Measurements from ENCODE around the gene ZDHHC11. TPM values are rescaled to one million over a fixed set of nuclear protein-coding genes. Genes with fewer than 3 reads are reported as not detected.

Gene ZDHHC11
- total and polyA plus RNA-seq, 8 donors: 14.6 to 37.1 (median 25.8) TPM

GRCh38 chr5:873328-873727 lies 22.5 kb upstream of the ZDHHC11 start:
- no peak for ATAC-seq
- no peak for TF ChIP-seq CTCF (IDR thresholded peaks at IDR 0.05)
- Histone ChIP-seq H3K36me3 (peaks cover 0 to 100% of the 10 kb centered on the region in 2 donors), H3K4me3 (no peak overlapping the region), H3K27me3 (no peaks in the 10 kb centered on the region), H3K9me3 (no peaks in the 10 kb centered on the region), H3K4me1 (no peaks in the 10 kb centered on the region), H3K27ac (peak overlapping the region in 1 of 2 donors; percentile 37)
- no peak for DNase-seq
- intact Hi-C loops (cut with DNase I): no loop called here

- no peak for TF ChIP-seq CTCF (IDR thresholded peaks at IDR 0.05)
These were observed 21.5 kb upstream of the ZDHHC11 start for GRCh38 chr5:872301-872700.

GRCh38 chr5:871596-872298 lies 21.0 kb upstream of the ZDHHC11 start:
- Histone ChIP-seq H3K9me3 (no peaks in the 10 kb centered on the region), H3K27ac (no peak overlapping the region), H3K27me3 (no peaks in the 10 kb centered on the region), H3K36me3 (peaks cover 0 to 100% of the 10 kb centered on the region in 2 donors), H3K4me1 (no peaks in the 10 kb centered on the region), H3K4me3 (no peak overlapping the region)
- intact Hi-C loops (cut with DNase I): no loop called here
- peak in 1 of 4 donors; percentile 60 for DNase-seq
- ATAC-seq: no peak
- no peak for TF ChIP-seq CTCF (IDR thresholded peaks at IDR 0.05)

More at GRCh38 chr5:872301-872700, 21.5 kb upstream of the ZDHHC11 start:
- DNase-seq (peak in 1 of 4 donors; percentile 63), ATAC-seq (no peak)
- Histone ChIP-seq H3K4me1 (no peaks in the 10 kb centered on the region), H3K9me3 (no peaks in the 10 kb centered on the region), H3K27me3 (no peaks in the 10 kb centered on the region), H3K4me3 (no peak overlapping the region), H3K27ac (peak overlapping the region in 1 of 2 donors; percentile 37), H3K36me3 (peaks cover 0 to 100% of the 10 kb centered on the region in 2 donors)
- intact Hi-C loops (cut with DNase I): no loop called here

GRCh38 chr5:870956-871355 lies 20.2 kb upstream of the ZDHHC11 start:
- no peak for TF ChIP-seq CTCF (IDR thresholded peaks at IDR 0.05)
- no peaks in the 10 kb centered on the region for H3K4me1 ChIP-seq
- ATAC-seq (no peak), DNase-seq (peak in 1 of 4 donors; percentile 20)
- H3K27ac ChIP-seq: no peak overlapping the region
- intact Hi-C loops (cut with DNase I): no loop called here
- peaks cover 0 to 100% of the 10 kb centered on the region in 2 donors for H3K36me3 ChIP-seq
- H3K9me3 ChIP-seq: no peaks in the 10 kb centered on the region
- H3K4me3 ChIP-seq: no peak overlapping the region
- H3K27me3 ChIP-seq: no peaks in the 10 kb centered on the region

- Histone ChIP-seq H3K27me3 (no peaks in the 10 kb centered on the region), H3K9me3 (no peaks in the 10 kb centered on the region), H3K4me3 (no peak overlapping the region), H3K4me1 (no peaks in the 10 kb centered on the region), H3K27ac (no peak overlapping the region), H3K36me3 (peaks cover 0 to 100% of the 10 kb centered on the region in 2 donors)
- intact Hi-C loops (cut with DNase I): no loop called here
- DNase-seq (peak in 1 of 4 donors; percentile 53), ATAC-seq (no peak)
- TF ChIP-seq CTCF (IDR thresholded peaks at IDR 0.05): no peak
These were observed 17.8 kb upstream of the ZDHHC11 start for GRCh38 chr5:868428-869135.
